IPS-18a (cell line): ENCODE measurements around the gene GATC.
A peak's percentile ranks its signal among the peaks of the same experiment; 100 is the strongest.

Experiments
- H3K27ac ChIP-seq: one replicate; pipeline ENCODE4 v1.5.1; 2013; ENCODE audit warnings: low read length
- H3K27me3 ChIP-seq: one replicate; pipeline ENCODE4 v1.6.1; 2013; ENCODE audit warnings: mild to moderate bottlenecking, low read length; ENCODE audit not compliant: control insufficient read depth, insufficient read depth
- H3K36me3 ChIP-seq: one replicate; pipeline ENCODE4 v1.6.1; 2013; ENCODE audit warnings: low read depth, low read length; ENCODE audit not compliant: control insufficient read depth
- H3K4me1 ChIP-seq: one replicate; pipeline ENCODE4 v1.6.1; 2013; ENCODE audit warnings: low read depth, low read length; ENCODE audit not compliant: control insufficient read depth
- H3K4me3 ChIP-seq: one replicate; pipeline ENCODE4 v1.5.1; 2013; ENCODE audit warnings: low read length
- H3K9ac ChIP-seq: one replicate; pipeline ENCODE4 v1.6.1; 2013; ENCODE audit warnings: mild to moderate bottlenecking, low read length, moderate library complexity
- H3K9me3 ChIP-seq: one replicate; pipeline ENCODE4 v1.6.1; 2013; ENCODE audit warnings: low read depth, low read length; ENCODE audit not compliant: control insufficient read depth

Gene GATC

DNA sequence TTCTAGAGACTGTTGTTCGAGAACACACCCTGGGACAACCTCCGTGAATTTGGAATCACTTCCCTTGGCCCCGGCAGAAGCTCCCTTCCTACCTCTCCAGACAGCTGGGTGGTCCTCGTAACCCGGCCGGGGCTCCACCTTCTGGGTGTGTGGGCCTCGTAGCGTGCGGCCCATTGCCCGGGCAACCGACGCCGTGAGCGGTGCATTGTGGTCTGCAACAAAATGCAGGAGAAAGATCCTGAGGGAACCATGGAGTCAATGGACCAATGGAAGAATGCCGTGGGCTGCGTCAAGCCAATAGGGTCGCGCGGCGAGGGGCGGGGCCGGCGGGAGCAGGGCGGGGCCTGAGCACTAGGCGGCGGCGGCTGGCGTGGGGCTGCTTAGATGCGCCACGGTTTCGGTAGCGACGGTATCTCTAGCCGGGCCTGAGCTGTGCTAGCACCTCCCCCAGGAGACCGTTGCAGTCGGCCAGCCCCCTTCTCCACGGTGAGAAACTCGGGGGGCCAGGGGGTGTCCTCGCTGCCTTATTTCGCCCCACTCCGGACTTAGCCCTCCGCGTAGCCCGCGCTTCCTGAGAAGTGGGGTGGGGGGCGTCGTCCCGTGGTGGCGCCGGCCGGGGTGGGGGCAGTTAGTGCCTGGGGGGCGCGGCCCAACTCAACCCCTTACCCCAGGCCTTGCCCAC lies 49.6 kb downstream of the GATC start, which contains the start of gene DYNLL1:
TSS of gene DYNLL1 (plus strand) at position 383 of the 682 bp plus-strand sequence. CDS start 309 bp downstream, outside the sequence.
- Histone ChIP-seq H3K9ac (peak within 1 kb of the TSS; percentile 78), H3K27ac (peak within 1 kb of the TSS; percentile 27), H3K4me3 (peak within 1 kb of the TSS; percentile 81)

DNA sequence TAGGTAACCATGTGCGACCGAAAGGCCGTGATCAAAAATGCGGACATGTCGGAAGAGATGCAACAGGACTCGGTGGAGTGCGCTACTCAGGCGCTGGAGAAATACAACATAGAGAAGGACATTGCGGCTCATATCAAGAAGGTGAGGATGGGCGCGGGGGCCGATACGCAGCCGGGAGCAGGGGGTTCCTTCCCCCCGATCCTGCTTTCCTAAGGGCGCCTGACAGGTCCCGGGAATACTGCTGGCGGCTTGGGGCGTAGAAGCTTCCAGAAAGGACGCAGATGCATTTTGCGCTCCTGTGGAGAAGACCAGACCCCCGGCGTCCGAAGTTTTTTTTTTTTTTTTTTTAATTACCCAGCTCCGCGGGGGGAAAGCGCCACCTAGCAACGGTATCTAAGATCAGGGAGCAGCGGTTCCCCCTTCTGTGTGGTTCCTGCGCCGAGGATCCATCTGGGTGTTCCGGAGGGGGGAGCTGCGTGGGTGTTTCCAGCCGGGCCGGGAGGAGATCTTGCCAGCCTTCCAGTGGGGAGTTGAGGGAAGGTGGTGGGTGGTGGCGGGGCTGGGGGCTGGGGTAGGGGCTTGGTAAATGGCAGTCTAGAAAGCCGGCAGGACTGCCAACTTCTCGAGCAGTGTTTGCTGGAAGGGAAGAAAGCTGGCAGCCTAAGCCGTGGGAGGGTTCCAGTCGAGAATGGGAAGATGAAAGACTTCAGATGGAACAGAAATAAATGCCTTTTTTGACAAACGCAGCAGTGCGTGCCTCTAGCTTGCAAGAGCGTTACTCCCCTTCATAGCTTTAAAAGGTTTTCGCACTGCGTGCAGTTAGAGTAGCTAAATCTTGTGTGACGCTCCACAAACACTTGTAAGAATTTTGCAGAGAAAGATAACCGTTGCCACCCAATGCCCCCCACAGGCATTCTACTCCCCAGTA lies 50.4 kb downstream of the GATC start:
- peaks cover 16% of the 10 kb centered on the region for H3K36me3 ChIP-seq
- peak overlapping the region; percentile 81 for H3K4me3 ChIP-seq
- H3K9me3 ChIP-seq, result no peaks in the 10 kb centered on the region
- H3K4me1 ChIP-seq, result no peaks in the 10 kb centered on the region
- peak overlapping the region; percentile 27 for H3K27ac ChIP-seq
- peak overlapping the region; percentile 78 for H3K9ac ChIP-seq
- H3K27me3 ChIP-seq, result no peaks in the 10 kb centered on the region

More for the DNA sequence above, 49.6 kb downstream of the GATC start, which contains the start of gene DYNLL1:
- H3K36me3 ChIP-seq, result peaks cover 16% of the 10 kb centered on the region
- H3K4me1 ChIP-seq, result no peaks in the 10 kb centered on the region
- H3K27me3 ChIP-seq, result no peaks in the 10 kb centered on the region
- no peaks in the 10 kb centered on the region for H3K9me3 ChIP-seq

DNA sequence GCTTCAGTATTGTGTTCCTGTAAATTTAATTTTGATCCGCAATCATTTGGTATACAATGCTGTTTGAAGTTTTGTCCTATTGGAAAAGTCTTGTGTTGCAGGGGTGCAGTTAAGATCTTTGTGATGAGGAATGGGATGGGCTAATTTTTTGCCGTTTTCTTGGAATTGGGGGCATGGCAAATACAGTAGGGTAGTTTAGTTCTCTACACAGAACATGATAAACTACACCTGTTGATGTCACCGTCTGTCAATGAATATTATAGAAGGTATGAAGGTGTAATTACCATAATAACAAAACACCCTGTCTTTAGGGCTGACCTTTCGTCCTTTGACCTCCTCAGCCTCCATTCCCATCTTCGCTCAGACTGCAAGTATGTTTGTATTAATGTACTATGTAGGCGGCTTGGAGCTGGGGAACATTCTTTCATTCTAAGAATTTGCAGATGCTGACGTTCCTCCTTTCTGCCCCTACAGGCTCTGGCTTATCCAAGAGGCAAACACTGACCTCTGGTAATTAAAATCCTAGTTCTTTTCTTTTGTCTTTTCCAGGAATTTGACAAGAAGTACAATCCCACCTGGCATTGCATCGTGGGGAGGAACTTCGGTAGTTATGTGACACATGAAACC lies 51.4 kb downstream of the GATC start:
- peaks cover 16% of the 10 kb centered on the region for H3K36me3 ChIP-seq
- H3K27ac ChIP-seq, result no peak overlapping the region
- peak overlapping the region; percentile 81 for H3K4me3 ChIP-seq
- H3K9me3 ChIP-seq, result no peaks in the 10 kb centered on the region
- no peaks in the 10 kb centered on the region for H3K4me1 ChIP-seq
- no peaks in the 10 kb centered on the region for H3K27me3 ChIP-seq
- peak overlapping the region; percentile 78 for H3K9ac ChIP-seq

DNA sequence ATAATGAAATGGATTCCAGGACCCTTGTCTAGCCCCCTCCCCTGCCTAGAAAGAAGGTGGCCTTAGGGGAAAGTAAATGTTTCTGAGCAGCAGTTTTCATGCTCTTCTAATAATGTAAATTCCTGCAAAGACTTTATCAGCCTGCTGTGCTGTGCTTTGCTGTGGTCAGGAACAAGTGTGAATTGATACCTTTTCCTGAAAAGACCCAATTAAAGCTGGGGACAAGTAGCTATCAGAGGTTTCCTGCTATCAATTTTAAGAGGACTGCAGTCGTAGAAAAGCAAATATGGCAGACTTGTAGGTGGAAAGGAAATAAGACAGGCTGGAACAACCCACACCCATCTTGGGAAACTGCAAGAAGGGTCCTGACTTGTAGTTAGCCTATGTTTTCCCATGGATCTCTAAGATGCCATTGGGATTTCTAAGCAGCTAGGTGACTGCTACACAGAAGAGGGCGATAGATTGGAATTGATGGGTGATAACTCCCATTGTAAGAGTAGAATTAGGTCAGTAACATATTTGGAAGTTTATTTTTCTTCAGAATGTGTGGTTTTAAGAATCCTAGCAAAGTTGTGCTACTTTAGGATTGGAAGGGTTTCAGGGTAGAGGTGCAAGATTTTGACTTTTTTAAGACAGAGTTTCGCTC lies 52.7 kb downstream of the GATC start:
- no peak overlapping the region for H3K27ac ChIP-seq
- no peaks in the 10 kb centered on the region for H3K27me3 ChIP-seq
- H3K9me3 ChIP-seq, result no peaks in the 10 kb centered on the region
- H3K4me1 ChIP-seq, result no peaks in the 10 kb centered on the region
- H3K9ac ChIP-seq, result no peak overlapping the region
- H3K4me3 ChIP-seq, result no peak overlapping the region
- H3K36me3 ChIP-seq, result peaks cover 25% of the 10 kb centered on the region

DNA sequence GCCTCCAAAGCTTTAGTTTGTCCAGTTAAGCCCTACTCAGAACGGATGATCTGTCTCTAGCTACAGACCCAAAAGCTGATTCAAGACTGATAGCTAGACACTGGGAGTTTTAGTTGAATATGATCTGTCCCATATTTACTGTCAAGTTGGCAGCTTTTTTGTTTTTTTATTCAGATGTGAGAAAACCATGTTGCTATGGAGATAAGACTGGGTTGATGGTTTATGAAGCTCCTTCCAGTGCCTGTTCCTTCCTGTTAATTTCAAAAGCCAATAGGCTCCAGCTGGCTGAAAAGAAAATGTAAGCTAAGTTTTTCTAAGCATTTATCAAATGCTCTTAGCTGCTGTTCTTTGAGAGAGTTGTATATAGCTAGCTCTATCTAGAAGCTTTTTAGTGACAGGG lies 54.3 kb downstream of the GATC start:
- Histone ChIP-seq H3K27me3 (no peaks in the 10 kb centered on the region), H3K4me3 (no peak overlapping the region), H3K27ac (no peak overlapping the region), H3K4me1 (peaks cover 8% of the 10 kb centered on the region), H3K9ac (no peak overlapping the region), H3K9me3 (no peaks in the 10 kb centered on the region), H3K36me3 (peaks cover 25% of the 10 kb centered on the region)

DNA sequence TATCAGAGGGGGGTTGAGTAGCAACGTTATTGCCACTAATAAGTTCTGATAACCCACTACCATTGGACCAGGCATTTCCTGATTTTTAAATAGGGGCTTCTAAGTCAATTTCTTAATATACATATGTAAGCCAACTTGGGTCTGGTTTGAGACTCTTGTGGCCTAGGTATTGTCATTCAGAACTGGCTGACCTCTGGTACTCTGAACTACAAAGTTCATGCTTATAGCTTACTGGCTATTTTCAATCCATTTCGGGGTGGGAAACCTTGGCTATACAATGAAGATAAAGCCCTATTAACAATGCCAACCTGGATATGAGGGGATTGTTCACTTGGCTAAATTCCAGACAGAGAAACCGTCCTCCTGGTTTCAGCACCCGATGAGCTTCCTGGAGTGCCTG lies 58.3 kb downstream of the GATC start:
- Histone ChIP-seq H3K4me3 (peak overlapping the region; percentile 5), H3K9ac (no peak overlapping the region)

DNA sequence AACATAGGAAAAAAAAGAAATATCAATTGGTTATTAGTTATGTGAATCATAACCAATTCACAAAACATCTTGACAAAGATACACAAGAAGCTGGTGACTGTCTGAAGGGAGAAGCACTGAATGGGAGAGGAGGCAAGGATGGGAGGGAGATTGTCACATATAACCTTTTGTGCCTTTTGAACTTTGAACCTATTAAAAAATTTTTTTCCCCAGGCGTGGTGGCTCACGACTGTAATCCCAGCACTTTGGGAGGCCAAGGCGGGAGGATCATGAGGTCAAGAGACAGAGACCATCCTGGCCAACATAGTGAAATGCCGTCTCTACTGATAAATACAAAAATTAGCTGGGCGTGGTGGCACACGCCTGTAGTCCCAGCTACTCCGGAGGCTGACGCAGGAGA lies 62.3 kb downstream of the GATC start:
- Histone ChIP-seq H3K9ac (no peak overlapping the region), H3K27ac (no peak overlapping the region), H3K4me1 (peaks cover 8% of the 10 kb centered on the region), H3K27me3 (no peaks in the 10 kb centered on the region), H3K9me3 (no peaks in the 10 kb centered on the region), H3K4me3 (no peak overlapping the region), H3K36me3 (peaks cover 16% of the 10 kb centered on the region)

More for the DNA sequence above, 58.3 kb downstream of the GATC start:
- Histone ChIP-seq H3K27me3 (no peaks in the 10 kb centered on the region), H3K9me3 (no peaks in the 10 kb centered on the region), H3K27ac (no peak overlapping the region), H3K4me1 (peaks cover 8% of the 10 kb centered on the region), H3K36me3 (peaks cover 18% of the 10 kb centered on the region)
